ENCODE results near the gene C4B.
"Not testable (repeated sequence)": the region's sequence is repeated elsewhere in the genome, so short reads cannot be mapped to it uniquely, and the experiment has no call there.

The C4B gene

DNA sequence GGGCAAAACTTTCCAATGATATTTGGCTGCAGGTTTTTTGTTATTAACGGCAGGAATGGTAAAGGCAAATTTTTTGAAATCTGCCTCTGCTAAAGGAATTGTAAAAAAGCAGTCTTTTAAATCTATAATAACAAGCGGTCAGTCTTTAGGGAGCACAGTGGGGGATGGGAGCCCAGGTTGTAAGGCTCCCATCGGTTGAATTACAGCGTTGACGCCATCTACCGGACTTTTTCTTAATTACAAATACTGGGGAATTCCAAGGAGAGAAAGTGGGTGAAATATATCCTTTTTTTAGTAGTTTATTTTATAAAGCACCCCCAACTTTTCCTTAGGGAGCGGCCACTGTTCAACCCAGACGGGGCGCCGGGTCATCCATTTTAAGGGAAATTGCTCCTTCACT is 7.5 kb downstream of the C4B start:
- not testable (repeated sequence) for DNase-seq; H3K4me3 Mint-ChIP-seq; H3K4me1 Mint-ChIP-seq; H3K36me3 Mint-ChIP-seq (ENCODE audit: low read depth); H3K27ac Mint-ChIP-seq; H3K9me3 Mint-ChIP-seq; H3K27me3 Mint-ChIP-seq (ENCODE audit: low read depth, poor library complexity)

DNA sequence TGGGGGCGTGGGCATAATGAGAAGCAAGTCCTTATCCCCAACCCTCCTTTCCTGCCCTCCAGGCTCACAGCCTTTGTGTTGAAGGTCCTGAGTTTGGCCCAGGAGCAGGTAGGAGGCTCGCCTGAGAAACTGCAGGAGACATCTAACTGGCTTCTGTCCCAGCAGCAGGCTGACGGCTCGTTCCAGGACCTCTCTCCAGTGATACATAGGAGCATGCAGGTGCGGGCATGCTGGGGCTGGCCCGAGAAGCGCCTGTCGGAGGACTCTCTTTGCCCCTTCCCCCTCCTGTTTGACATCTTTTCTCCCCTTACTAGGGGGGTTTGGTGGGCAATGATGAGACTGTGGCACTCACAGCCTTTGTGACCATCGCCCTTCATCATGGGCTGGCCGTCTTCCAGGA is 14.0 kb downstream of the C4B start:
- not testable (repeated sequence) for H3K4me3 Mint-ChIP-seq; H3K27me3 Mint-ChIP-seq (ENCODE audit: low read depth, poor library complexity); DNase-seq; H3K36me3 Mint-ChIP-seq (ENCODE audit: low read depth); H3K27ac Mint-ChIP-seq; H3K4me1 Mint-ChIP-seq; H3K9me3 Mint-ChIP-seq

DNA sequence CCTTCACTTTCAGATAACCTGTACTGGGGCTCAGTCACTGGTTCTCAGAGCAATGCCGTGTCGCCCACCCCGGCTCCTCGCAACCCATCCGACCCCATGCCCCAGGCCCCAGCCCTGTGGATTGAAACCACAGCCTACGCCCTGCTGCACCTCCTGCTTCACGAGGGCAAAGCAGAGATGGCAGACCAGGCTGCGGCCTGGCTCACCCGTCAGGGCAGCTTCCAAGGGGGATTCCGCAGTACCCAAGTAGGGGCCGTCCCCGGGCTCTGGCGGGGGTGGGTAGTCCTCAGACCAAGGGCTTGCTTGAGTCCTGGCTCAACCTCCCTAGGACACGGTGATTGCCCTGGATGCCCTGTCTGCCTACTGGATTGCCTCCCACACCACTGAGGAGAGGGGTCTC is 15.0 kb downstream of the C4B start:
- H3K9me3 Mint-ChIP-seq; H3K4me3 Mint-ChIP-seq; H3K36me3 Mint-ChIP-seq (ENCODE audit: low read depth); DNase-seq; H3K27ac Mint-ChIP-seq; H3K4me1 Mint-ChIP-seq; H3K27me3 Mint-ChIP-seq (ENCODE audit: low read depth, poor library complexity): not testable (repeated sequence)

DNA sequence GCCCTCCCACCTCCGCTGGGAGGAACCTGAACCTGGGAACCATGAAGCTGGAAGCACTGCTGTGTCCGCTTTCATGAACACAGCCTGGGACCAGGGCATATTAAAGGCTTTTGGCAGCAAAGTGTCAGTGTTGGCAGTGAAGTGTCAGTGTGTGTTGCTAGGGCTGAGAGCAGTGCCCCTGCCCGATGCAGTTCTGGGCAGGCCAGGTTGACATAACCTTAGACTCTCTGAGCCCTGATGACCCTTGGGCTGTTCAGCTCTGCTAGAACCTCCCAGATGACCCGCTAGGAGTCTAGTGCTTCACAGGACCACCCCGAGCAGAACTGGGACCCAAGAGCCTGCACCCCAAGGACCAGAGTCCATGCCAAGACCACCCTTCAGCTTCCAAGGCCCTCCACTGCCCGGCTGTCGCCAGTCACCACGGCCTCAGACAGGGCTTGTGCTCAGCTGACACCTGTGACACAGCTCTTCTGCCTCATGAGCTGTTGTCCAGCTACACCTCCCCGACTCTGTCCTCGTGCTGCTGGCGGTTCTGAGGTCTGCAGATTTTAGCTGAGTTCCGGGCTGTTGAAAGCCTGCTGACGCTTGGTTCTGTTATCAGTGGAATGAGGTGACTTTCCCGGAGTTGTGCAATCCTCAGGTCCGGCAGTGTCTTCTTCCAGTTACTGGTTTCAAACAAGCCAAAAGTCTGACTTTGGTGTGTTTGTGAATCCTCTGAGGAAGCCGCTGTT is 20.9 kb downstream of the C4B start:
- not testable (repeated sequence) for H3K27ac Mint-ChIP-seq; H3K4me1 Mint-ChIP-seq; DNase-seq; H3K9me3 Mint-ChIP-seq; H3K27me3 Mint-ChIP-seq (ENCODE audit: low read depth, poor library complexity); H3K4me3 Mint-ChIP-seq; H3K36me3 Mint-ChIP-seq (ENCODE audit: low read depth)

DNA sequence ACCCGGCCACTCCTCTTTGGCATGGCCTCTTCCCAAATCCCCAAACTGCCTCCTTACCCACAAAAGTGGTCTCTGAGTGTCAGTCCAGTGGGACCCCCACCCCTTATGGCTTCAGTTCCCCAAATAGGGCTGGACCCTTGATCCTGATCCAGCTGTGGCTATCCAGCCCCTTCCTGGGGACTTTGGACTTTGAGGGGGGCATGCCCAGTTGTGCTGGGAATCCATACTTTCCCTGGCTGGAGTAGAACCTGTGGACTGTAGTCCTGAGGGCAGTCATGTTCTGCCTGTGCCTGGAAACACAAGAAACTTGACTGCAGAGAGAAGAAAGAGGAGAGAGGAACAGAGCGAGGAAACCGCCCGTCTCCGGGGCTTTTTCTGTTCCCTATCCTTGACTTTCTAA is 22.5 kb downstream of the C4B start:
- not testable (repeated sequence) for H3K27ac Mint-ChIP-seq; H3K9me3 Mint-ChIP-seq; H3K4me1 Mint-ChIP-seq; H3K4me3 Mint-ChIP-seq; H3K36me3 Mint-ChIP-seq (ENCODE audit: low read depth); DNase-seq; H3K27me3 Mint-ChIP-seq (ENCODE audit: low read depth, poor library complexity)

DNA sequence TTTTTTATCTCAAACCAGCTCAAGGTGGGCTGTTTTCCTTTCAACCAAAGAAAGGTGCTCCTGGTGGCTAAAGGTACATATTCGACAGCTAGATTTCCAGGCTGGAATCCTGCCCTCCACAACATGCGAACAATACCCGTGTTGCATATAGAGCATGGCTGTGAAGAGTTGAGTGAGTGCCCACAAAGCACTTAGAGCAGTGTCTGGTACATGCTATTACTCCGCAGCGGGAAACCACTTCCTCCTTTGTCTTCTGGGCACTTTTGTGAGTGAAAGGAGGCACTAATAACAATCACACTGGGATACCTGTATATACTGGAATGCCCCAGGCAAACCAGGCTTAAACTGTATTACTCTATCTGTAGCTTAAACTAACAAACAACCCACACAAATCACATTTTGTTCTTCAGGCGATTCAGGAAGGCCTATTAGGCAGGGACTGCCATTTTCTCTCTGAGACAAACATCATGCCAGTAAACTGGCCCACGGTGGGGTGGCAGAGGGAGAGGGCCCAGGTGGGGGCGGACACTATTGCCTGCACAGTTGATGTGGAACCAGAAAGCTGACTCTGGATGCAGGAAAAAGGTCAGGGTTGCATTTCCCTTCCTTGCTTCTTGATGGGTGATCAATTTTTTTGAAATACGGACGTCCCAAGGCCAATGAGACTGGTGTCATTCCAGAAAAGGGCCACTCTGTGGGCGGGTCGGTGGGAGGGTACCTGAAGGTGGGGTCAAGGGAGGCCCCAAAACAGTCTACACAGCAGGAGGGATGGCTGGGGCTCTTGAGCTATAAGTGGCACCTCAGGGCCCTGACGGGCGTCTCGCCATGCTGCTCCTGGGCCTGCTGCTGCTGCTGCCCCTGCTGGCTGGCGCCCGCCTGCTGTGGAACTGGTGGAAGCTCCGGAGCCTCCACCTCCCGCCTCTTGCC is 23.3 kb downstream of the C4B start, which contains the start of gene CYP21A2:
TSS of gene CYP21A2 (plus strand) at position 818 of the 927 bp plus-strand sequence. CDS start at position 826, 8 bp downstream.
- not testable (repeated sequence) for H3K27me3 Mint-ChIP-seq (ENCODE audit: low read depth, poor library complexity); DNase-seq; H3K4me3 Mint-ChIP-seq; H3K27ac Mint-ChIP-seq; H3K4me1 Mint-ChIP-seq; H3K36me3 Mint-ChIP-seq (ENCODE audit: low read depth); H3K9me3 Mint-ChIP-seq

DNA sequence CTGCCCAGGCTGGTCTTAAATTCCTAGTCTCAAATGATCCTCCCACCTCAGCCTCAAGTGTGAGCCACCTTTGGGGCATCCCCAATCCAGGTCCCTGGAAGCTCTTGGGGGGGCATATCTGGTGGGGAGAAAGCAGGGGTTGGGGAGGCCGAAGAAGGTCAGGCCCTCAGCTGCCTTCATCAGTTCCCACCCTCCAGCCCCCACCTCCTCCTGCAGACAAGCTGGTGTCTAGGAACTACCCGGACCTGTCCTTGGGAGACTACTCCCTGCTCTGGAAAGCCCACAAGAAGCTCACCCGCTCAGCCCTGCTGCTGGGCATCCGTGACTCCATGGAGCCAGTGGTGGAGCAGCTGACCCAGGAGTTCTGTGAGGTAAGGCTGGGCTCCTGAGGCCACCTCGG is 24.3 kb downstream of the C4B start:
- H3K36me3 Mint-ChIP-seq (ENCODE audit: low read depth); DNase-seq; H3K4me1 Mint-ChIP-seq; H3K27me3 Mint-ChIP-seq (ENCODE audit: low read depth, poor library complexity); H3K9me3 Mint-ChIP-seq; H3K27ac Mint-ChIP-seq; H3K4me3 Mint-ChIP-seq: not testable (repeated sequence)

DNA sequence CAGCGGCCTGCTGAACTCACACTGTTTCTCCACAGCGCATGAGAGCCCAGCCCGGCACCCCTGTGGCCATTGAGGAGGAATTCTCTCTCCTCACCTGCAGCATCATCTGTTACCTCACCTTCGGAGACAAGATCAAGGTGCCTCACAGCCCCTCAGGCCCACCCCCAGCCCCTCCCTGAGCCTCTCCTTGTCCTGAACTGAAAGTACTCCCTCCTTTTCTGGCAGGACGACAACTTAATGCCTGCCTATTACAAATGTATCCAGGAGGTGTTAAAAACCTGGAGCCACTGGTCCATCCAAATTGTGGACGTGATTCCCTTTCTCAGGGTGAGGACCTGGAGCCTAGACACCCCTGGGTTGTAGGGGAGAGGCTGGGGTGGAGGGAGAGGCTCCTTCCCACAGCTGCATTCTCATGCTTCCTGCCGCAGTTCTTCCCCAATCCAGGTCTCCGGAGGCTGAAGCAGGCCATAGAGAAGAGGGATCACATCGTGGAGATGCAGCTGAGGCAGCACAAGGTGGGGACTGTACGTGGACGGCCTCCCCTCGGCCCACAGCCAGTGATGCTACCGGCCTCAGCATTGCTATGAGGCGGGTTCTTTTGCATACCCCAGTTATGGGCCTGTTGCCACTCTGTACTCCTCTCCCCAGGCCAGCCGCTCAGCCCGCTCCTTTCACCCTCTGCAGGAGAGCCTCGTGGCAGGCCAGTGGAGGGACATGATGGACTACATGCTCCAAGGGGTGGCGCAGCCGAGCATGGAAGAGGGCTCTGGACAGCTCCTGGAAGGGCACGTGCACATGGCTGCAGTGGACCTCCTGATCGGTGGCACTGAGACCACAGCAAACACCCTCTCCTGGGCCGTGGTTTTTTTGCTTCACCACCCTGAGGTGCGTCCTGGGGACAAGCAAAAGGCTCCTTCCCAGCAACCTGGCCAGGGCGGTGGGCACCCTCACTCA is 25.0 kb downstream of the C4B start:
- H3K27me3 Mint-ChIP-seq (ENCODE audit: low read depth, poor library complexity); H3K36me3 Mint-ChIP-seq (ENCODE audit: low read depth); H3K4me1 Mint-ChIP-seq; H3K4me3 Mint-ChIP-seq; DNase-seq; H3K9me3 Mint-ChIP-seq; H3K27ac Mint-ChIP-seq: not testable (repeated sequence)

DNA sequence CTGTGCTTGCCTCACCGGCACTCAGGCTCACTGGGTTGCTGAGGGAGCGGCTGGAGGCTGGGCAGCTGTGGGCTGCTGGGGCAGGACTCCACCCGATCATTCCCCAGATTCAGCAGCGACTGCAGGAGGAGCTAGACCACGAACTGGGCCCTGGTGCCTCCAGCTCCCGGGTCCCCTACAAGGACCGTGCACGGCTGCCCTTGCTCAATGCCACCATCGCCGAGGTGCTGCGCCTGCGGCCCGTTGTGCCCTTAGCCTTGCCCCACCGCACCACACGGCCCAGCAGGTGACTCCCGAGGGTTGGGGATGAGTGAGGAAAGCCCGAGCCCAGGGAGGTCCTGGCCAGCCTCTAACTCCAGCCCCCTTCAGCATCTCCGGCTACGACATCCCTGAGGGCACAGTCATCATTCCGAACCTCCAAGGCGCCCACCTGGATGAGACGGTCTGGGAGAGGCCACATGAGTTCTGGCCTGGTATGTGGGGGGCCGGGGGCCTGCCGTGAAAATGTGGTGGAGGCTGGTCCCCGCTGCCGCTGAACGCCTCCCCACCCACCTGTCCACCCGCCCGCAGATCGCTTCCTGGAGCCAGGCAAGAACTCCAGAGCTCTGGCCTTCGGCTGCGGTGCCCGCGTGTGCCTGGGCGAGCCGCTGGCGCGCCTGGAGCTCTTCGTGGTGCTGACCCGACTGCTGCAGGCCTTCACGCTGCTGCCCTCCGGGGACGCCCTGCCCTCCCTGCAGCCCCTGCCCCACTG is 25.9 kb downstream of the C4B start:
- H3K27me3 Mint-ChIP-seq (ENCODE audit: low read depth, poor library complexity); H3K4me1 Mint-ChIP-seq; DNase-seq; H3K27ac Mint-ChIP-seq; H3K9me3 Mint-ChIP-seq; H3K4me3 Mint-ChIP-seq; H3K36me3 Mint-ChIP-seq (ENCODE audit: low read depth): not testable (repeated sequence)

DNA sequence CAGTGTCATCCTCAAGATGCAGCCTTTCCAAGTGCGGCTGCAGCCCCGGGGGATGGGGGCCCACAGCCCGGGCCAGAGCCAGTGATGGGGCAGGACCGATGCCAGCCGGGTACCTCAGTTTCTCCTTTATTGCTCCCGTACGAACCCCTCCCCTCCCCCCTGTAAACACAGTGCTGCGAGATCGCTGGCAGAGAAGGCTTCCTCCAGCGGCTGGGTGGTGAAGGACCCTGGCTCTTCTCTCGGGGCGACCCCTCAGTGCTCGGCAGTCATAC is 26.4 kb downstream of the C4B start:
- H3K36me3 Mint-ChIP-seq (ENCODE audit: low read depth); H3K27me3 Mint-ChIP-seq (ENCODE audit: low read depth, poor library complexity); H3K4me1 Mint-ChIP-seq; H3K4me3 Mint-ChIP-seq; H3K9me3 Mint-ChIP-seq; DNase-seq; H3K27ac Mint-ChIP-seq: not testable (repeated sequence)

DNA sequence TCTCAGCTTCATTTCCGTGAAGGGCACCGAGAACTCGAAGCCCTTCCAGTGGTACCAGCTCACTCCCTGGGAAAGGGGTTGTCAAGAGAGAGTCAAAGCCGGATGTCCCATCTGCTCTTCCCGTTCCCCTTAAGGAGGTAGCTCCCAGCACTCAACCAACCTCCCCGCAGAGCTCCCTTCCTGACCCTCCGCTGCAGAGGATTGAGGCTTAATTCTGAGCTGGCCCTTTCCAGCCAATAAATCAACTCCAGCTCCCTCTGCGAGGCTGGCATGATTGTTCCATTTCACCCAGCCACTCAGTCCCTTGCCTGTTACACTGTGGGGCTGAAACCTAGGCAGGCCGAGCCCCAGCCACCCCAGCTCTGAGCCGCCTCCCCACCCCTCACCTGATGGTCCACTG is 26.8 kb downstream of the C4B start:
- H3K4me3 Mint-ChIP-seq; H3K4me1 Mint-ChIP-seq; DNase-seq; H3K27ac Mint-ChIP-seq; H3K27me3 Mint-ChIP-seq (ENCODE audit: low read depth, poor library complexity); H3K36me3 Mint-ChIP-seq (ENCODE audit: low read depth); H3K9me3 Mint-ChIP-seq: not testable (repeated sequence)

DNA sequence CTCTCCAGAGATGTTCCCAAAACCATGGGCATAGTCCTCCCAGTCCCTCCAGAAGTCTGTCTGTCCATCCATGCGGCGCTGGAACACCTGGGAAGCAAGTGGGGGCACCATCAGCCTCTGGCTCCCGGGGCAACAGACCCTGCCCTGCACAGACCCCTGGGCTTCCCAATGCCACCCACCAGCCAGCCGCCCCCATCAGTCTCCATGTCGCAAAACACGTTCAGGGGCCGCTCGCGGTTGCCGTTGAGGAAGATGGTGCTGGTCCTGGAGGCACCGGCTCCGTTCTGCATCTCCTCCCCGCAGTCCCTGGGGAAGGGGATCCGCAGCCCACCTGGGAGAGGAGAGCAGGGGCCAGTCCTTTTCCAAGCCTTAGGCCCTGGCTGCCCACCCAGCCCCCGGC is 27.7 kb downstream of the C4B start:
- H3K27me3 Mint-ChIP-seq (ENCODE audit: low read depth, poor library complexity); H3K9me3 Mint-ChIP-seq; H3K27ac Mint-ChIP-seq; DNase-seq; H3K4me3 Mint-ChIP-seq; H3K36me3 Mint-ChIP-seq (ENCODE audit: low read depth): not testable (repeated sequence)
- peaks cover 14% of the 10 kb centered on the region for H3K4me1 Mint-ChIP-seq

DNA sequence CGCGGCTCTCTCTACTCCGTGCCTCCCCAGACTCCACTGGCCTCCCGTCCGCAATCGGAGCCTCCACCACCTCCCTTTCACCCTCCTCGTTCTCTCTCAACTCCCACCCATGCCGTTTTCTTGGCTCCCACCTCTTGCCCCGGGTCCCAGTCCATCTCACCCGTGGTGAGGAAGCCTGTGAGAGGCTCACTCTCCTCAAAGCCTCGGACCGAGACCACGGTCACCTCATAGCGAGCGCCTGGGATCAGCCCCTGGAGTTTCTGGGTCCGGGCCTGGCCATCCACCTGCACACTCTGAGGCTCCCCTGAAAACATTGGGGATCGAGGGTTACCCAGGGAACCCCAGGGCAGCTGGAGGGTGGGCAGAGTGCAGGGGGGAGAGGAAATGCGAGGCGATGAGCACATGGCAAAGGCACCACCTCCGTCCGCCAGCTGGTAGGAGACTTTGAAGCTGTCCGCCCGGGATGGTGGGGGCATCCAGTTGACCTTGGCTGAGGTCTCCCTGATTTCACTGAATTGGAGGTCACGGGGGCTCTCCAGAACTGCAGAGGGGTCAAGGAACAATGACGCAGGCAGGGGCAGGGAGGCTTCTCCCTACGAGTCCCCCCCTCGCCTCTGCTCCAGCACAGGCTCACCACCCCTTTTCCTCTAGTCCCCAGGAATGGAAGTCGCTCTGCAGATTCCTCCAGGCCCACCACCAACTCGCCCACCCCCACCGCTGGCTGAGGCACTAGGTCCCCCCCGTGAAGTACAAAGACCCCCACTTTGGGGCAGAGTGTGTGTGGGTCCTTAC is 29.2 kb downstream of the C4B start:
- H3K9me3 Mint-ChIP-seq; H3K36me3 Mint-ChIP-seq (ENCODE audit: low read depth); H3K27me3 Mint-ChIP-seq (ENCODE audit: low read depth, poor library complexity); H3K27ac Mint-ChIP-seq; DNase-seq; H3K4me3 Mint-ChIP-seq: not testable (repeated sequence)
- H3K4me1 Mint-ChIP-seq: peaks cover 27% of the 10 kb centered on the region

Data from nephron progenitor cell (in vitro differentiated cells).